ENCODE data around the gene HYAL3.
A peak's percentile ranks its signal among the peaks of the same experiment; 100 is the strongest.
"Not testable (repeated sequence)": the region's sequence is repeated elsewhere in the genome, so short reads cannot be mapped to it uniquely, and the experiment has no call there.

The HYAL3 gene

GRCh38 chr3:50290161-50290641 lies 9.0 kb downstream of the HYAL3 start:
- DNase-seq (ENCODE audit: low spot score), result no peak

DNA sequence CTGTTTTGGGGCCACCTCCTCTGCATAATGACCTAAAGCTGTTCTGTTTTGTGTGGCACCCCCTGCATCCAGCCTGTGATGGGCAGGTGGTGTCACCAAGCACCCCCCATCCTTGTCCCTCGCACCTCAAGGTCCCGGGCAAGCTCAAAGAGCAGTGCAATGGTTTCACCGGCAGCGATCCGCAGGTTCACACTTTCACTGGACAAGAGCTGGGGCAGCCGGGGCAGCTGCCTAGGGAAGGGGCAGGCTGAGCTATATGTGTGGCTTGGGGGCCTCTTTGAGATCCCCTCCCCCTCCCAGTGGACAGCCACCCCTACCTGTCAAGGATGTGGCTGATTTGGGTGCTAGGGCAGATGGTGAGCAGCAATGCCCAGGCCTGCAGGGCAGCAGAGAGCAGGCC lies 10.1 kb downstream of the HYAL3 start:
- no peak for DNase-seq (ENCODE audit: low spot score)

DNA sequence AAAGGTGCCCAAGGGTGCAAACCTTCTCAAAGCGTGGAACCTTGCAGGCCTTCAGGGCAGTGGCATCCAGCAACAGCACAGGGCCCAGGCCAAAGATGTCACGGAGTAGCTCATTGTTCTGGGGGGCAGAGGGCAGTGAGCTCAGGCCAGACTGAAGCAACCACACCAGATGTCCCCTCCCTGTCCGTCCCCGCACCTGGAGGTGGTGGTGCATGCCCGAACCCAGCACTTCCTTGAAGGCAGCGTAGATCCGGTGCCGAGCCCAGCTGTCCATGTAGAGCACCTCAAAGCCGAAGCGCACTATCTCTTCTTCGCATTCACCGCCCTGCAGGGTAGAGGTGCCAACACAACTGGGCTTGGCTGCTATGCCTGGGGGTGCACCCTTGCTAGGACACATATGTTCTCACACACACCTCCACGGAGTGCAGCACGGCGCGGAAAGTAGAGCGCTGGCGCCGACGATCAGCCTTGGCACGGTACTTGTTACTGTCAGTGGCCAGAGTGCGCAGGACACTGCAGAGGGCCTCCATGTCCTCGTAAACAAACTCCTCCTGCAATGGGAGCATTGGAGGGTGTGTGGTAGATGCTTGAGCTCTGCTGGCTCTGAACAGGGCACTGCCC lies 10.7 kb downstream of the HYAL3 start:
- DNase-seq (ENCODE audit: low spot score), result no peak

- DNase-seq (ENCODE audit: low spot score), result no peak
Measured at GRCh38 chr3:50287262-50287661, 11.9 kb downstream of the HYAL3 start.

DNA sequence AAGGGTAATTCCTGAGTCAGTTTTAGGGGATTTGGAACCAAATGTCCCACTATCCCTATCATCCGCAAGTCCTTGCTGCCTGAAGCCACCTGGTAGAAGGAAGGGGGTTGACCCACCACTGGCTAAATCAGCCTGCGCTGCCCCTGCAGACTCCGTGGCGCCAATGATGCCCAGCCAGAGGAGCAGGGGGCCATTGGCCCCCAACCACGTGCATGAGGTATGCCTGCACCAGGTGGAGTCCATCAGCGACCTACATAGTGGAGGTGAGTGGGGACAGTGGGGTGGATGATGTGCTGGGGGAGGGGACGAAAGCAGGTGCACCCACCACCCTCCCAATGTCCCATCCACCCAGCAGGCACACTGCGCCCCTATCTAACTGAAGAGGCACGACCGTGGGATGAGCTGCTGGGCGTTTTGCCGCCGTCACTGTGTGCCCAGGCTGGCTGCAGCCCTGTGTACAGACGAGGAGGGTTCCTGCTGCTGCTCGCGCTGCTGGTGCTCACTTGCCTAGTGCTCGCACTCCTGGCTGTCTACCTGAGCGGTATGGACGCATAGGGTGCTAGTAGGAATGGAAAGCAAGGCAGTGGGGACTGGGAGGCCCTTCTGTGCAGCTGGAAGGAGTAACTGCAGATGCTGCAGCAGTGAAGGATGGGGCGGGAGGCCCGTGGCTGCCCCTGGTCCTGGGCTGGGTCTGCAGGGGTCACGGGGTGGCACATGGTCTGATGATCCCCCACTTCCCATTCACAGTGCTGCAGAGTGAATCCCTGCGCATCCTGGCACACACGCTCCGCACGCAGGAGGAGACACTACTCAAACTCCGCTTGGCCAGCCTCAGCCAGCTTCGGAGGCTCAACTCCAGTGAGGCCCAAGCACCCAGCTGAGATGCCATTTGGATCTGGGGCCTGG lies 12.6 kb downstream of the HYAL3 start:
- no peak for DNase-seq (ENCODE audit: low spot score)

DNA sequence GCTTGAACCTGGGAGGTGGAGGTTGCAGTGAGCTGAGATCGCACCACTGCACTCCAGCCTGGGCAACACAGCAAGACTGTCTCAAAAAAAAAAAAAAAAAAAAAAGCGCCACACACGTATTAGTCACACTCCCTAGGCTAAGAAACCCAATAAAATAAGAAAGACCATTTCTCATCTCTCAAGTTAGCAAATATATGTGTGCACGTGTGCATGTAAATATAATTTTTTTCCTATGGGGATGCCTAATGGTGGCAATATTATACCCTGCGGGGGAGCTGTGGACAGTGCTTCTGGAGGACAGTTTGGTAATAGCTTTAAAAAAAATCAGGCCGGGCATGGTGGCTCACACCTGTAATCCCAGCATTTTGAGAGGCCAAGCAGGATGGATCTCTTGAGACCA lies 15.1 kb downstream of the HYAL3 start:
- DNase-seq (ENCODE audit: low spot score), result not testable (repeated sequence)

GRCh38 chr3:50279255-50280016 lies 19.8 kb downstream of the HYAL3 start:
- DNase-seq (ENCODE audit: low spot score), result no peak

DNA sequence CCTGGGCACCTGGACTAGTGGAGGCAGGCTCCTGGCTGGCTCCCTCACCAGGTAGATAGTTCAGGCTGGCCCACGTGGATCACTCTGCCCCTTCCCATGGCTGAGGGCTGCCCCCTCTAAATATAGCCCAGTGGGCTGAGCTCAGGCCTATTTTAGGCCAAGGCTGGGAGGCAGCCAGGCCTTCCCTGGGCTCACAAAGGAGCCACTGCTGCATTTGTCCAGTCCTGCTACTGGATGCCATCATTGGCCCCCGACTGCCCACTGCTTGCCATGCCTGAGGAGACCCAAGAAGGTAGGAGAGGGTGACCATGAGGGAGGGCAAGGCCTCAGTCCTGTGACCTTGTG lies 20.4 kb downstream of the HYAL3 start, which contains the start of gene LSMEM2:
Gene LSMEM2 (plus strand): TSS at position 208 of the 345 bp plus-strand sequence. CDS start 27 bp downstream, at position 235.
- DNase-seq (ENCODE audit: low spot score), result no peak

GRCh38 chr3:50278123-50278879 lies 20.9 kb downstream of the HYAL3 start:
- no peak for DNase-seq (ENCODE audit: low spot score)

DNA sequence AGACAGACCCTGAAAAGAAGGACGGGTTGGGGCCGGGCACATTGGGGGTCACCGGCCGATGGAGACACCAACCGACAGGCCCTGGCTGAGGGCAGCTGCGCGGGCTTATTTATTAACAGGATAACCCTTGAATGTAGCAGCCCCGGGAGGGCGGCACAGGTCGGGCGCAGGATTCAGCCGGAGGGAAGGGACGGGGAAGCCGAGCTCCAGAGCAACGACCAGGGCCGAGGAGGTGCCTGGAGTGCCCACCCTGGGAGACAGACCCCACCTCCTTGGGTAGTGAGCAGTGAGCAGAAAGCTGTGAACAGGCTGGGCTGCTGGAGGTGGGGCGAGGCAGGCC lies 22.5 kb downstream of the HYAL3 start:
- no peak for DNase-seq (ENCODE audit: low spot score)

DNA sequence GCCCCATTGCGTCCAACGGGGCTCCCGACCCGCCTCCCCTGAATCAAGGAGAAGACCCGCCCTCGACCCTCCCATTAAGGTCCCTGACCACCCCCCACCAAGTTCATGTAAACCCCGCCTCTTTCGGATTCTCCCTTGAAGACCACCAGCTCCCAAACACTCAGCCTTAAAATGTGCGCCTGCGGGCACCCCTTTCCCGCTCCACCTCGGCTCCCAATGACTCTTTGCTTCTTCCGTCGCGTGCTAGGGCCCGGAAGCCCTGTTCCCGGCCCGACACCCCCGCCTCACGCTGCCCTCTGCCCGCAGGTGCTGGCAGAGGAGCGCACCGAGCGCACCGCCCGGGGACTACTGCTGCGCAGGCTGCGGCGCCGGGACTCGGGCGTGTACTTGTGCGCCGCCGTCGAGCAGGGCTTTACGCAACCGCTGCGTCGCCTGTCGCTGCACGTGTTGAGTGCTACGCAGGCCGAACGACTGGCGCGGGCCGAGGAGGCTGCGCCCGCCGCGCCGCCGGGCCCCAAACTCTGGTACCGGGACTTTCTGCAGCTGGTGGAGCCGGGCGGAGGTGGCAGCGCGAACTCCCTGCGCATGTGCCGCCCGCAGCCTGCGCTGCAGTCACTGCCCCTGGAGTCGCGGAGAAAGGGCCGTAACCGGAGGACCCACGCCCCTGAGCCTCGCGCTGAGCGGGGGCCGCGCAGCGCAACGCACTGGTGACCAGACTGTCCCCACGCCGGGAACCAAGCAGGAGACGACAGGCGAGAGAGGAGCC lies 23.0 kb downstream of the HYAL3 start:
- DNase-seq (ENCODE audit: low spot score), result no peak

DNA sequence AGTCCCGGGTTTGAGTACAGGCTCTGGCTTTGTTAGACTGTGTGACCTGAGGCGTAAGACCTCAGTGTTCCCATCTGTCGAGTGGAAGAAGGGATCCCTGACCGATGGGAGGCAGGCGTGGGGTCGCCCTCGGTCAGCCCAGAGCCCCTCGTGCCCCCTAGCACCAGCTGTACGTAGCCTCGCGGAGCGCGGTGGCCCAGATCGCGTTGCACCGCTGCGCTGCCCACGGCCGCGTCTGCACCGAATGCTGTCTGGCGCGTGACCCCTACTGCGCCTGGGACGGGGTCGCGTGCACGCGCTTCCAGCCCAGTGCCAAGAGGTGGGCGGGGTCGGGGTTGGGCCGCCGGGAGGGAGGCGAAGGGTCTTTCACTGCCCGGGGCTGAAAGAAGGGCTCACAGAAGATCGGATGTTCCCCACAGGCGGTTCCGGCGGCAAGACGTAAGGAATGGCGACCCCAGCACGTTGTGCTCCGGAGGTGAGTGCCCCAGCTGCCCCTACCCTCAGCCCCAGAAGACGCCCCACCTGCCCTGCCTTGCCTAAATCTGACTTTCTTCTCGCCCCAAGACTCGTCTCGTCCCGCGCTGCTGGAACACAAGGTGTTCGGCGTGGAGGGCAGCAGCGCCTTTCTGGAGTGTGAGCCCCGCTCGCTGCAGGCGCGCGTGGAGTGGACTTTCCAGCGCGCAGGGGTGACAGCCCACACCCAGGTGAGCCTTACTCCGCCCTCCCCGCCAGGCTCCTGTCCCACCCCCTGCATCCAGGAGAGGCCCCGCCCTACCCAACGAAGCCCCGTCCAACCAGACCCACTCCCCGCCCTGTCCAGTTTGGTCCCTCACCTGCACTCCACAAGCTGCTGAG lies 23.8 kb downstream of the HYAL3 start:
- DNase-seq (ENCODE audit: low spot score), result no peak

- DNase-seq (ENCODE audit: low spot score), result peak; percentile 67
Measured at GRCh38 chr3:50274371-50275104, 24.7 kb downstream of the HYAL3 start.

DNA sequence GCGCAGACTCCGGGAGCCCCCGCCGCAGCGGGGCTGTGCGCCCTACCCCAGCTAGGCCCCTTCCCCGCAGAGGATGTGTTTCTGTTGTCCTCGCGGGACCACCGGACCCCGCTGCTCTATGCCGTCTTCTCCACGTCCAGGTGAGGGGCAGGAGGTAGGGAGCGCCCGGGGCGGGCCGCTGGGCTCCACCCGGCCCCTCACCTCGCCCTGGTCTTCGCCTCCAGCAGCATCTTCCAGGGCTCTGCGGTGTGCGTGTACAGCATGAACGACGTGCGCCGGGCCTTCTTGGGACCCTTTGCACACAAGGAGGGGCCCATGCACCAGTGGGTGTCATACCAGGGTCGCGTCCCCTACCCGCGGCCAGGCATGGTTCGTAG lies 25.5 kb downstream of the HYAL3 start:
- DNase-seq (ENCODE audit: low spot score), result no peak

GRCh38 chr3:50272911-50273688 lies 26.1 kb downstream of the HYAL3 start:
- DNase-seq (ENCODE audit: low spot score), result peak; percentile 87

DNA sequence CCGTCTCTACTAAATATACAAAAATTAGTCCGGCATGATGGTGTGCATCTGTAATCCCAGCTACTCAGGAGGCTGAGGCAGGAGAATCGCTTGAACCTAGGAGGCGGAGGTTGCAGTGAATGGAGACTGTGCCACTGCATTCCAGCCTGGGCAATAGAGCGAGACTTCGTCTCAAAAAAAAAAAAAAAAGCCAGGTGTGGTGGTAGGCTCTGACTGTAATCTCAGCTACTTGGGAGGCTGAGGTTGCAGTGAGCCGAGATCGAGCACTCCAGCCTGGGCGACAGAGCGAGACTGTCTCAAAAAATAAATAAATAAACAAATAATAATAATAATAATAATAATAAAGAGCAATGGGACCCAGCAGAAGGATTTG lies 26.7 kb downstream of the HYAL3 start:
- DNase-seq (ENCODE audit: low spot score), result not testable (repeated sequence)

DNA sequence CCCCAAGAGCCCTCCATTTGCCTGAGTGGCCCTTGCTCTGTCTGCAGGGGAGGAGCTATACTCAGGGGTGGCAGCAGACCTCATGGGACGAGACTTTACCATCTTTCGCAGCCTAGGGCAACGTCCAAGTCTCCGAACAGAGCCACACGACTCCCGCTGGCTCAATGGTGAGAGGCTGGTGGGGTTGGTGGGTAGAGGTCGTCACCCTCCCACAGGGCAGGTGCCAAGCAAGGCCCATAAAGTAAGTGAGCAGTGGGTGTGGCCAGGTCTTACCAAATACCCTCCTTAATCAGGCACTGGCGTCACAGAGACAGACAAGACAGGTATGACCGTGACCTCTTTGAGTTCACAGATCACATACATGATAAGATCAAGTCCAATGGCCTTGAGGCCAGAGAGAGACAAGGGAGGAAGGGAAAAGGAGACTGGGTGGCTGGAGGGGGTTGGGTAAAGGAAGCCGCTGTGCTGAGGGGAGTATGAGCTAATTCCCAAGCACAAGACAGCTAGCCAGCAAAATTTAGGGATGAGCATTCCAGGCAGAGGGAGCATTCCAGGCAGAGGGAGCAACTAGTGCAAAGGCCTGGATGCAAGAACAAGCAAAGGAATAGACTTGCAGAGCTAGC lies 27.8 kb downstream of the HYAL3 start:
- no peak for DNase-seq (ENCODE audit: low spot score)
